NCI-H1694 (cell line): ENCODE data around the gene SLIT3.
"Not testable (repeated sequence)": the region's sequence is repeated elsewhere in the genome, so short reads cannot be mapped to it uniquely, and the experiment has no call there.

ENCODE experiments used
- DNase-seq: peaks from one replicate; lab custom pipeline; 2025; lab: John Stamatoyannopoulos, UW

SLIT3 gene

DNA sequence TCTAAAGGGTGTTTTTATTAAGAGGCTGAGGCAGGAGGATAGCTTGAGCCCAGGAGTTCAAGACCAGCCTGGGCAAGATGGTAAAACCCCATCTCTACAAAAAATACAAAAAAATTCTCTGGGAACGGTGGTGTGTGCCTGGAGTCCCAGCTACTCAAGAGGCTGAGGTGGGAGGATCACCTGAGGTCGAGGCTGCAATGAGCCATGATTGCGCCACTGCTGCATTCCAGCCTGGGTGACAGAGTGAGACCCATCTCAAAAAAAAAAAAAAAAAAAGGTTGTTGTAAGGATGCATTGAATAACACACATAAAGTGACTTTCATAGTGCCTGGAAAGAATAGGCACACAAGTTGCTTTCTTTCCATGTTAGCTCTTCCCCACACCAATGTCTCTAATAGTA lies 662.1 kb downstream of the SLIT3 start:
- DNase-seq, result not testable (repeated sequence)

DNA sequence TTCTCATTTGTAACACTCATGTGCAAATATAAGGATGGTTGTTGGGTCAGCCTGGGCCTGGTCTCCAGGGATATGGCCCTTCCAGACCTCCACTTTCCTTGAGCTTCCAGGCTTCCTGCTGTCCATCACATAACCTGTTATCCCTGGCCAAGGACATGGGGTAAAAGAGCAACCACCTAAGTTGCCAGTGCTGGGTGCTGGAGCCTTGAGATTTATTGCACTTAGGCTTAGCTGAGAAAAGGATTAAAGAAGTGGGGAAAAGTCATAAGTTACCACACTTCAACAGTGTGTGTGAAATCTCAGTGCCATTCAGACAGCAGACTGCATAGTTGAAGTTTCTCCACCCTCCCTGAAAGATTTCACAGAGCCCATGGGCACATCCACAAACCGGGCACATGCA lies 663.1 kb downstream of the SLIT3 start:
- DNase-seq, result no peak

DNA sequence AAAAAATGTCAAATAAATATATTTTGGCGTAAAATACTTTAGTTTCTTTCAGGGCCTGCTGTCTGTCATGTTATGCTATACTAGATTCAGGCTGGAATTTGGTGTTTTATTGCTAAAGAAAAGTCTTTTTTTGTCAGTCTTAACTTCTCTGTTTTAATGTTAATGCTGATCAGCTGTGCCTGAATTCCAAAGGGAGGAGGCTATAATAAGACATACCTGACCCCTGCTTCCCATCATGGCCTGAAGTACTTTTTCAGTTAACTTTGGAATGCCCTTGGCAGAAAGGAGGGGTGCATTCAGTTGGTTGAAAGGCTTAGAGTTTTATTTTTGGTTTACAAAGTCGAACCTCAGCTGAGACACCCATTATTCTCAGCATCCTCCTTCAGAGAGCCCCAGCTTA lies 663.7 kb downstream of the SLIT3 start:
- no peak for DNase-seq

DNA sequence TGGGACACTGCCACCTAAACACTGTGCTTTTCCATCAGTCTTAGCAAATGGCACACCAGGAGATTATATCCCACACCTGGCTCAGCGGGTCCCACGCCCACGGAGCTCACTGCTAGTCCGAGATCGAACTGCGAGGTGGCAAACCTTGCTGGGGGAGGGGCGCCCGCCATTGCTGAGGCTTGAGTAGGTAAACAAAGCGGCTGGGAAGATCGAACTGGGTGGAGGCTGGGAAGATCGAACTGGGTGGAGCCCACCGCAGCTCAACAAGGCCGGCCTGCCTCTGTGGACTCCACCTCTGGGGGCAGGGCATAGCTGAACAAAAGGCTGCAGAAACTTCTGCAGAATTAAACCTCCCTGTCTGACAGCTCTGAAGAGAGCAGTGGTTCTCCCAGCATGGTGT lies 670.0 kb downstream of the SLIT3 start:
- DNase-seq, result not testable (repeated sequence)

DNA sequence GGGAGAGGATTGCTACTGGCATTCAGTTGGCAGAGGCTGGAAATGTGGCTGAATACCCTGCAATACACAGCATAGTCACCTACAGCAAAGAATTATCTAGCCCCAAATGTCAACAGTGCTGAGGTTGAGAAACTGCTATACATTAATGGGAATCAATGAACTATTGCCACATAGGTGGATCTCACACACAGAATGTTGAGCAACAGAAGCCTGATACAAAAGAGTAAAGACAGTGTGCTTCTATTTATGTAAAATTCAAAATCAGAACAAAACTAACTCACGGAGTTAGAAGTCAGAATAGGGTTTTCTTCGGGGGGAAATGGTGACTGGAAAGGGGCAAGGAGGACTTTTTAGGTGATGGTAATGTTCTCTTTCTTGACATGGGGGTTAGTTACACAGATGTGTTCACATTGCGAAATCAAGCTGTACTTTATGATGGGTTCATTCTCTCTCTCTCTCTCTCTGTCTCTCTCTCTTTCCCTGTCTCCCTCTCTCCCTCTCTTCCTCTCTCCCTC lies 676.0 kb downstream of the SLIT3 start:
- no peak for DNase-seq

DNA sequence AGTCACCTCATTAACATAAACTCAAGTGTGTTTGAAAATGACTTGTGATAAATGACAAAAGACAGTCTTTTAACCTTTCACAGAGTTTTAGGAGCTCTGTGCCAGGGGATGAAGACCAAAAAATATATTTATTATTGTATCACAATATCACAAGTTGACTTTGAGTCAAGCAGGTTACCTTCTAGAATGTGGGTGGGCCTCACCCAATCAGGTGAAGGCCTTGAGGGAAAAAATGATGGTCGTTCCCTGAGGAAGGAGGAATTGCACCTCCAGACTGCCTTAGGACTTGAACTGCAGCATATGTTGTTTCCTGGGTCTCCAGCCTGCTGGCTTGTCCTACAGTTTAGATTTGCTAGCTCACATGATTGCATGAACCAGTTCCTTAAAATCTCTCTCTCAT lies 680.1 kb downstream of the SLIT3 start:
- DNase-seq, result no peak

DNA sequence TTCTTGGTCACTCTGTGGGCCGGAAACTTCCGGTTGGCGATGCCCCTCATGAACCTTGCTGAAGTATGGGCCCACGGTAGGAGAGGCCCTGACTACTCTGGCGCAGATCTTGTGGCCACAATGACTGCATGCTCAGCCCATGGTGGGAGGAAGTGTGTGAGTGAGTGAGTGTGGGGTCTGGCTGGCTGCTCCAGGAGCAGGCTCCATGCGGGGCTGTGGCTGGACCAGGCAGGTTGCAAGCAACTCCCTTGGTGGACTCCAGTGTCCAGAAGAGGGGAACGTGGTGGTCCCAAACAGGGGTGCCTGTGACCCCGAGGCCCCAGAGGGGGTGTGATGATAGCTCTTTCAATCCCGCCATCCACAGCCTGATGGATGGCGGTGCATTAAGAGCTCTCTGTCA lies 686.3 kb downstream of the SLIT3 start:
- DNase-seq, result no peak

DNA sequence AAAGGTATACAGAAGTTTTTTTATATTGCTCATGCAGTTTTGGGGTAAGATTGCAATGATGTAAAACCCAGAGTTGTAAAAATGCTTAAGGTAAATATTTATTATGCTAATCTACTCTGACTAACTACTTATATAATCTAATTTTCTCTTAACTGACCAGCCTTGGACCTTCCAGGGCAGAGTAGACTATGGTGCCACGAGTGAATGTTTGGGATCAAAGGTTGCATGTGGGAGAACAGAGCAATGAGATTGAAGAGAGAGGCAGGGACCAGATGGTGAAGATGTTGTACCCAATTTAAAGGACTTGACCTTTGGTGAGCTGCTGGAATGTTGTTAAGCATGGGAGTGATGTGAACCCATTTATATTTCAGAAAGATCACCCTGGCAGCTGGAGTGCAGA lies 686.9 kb downstream of the SLIT3 start:
- DNase-seq, result no peak

DNA sequence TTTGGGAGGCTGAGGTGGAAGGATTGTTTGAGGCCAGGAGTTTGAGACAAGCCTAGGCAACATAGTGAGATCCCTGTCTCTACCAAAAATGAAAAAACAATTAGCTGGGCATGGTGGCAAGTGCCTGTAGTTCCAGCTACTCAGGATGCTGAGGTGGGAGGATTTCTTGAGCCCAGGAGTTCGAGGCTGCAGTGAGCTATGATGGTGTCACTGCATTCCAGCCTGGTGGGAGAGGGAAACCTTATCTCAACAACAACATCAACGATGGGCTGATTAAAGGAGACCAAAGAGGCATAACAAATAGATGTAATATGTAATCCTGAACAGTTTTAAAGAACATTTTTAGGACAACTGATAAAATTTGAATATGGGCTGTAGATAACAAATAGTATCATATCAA lies 687.5 kb downstream of the SLIT3 start:
- no peak for DNase-seq

DNA sequence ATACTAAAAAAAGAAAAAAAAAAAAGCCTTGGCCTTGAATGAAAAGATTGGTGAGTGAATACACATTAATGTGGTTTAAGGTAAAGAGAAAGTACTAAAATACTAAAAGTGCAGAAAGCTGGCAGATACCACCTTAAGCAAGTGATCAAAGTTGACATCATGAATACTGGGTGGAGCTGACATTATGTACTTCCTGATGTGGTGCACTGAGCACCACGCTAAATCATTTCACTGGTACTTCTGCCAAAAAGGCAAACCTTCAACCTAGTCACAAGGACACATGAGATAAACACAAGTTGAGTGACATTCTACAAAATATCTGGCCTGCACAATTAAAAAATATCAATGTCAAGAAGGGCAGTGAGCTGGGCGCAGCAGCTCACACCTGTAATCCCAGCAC lies 687.9 kb downstream of the SLIT3 start:
- no peak for DNase-seq

DNA sequence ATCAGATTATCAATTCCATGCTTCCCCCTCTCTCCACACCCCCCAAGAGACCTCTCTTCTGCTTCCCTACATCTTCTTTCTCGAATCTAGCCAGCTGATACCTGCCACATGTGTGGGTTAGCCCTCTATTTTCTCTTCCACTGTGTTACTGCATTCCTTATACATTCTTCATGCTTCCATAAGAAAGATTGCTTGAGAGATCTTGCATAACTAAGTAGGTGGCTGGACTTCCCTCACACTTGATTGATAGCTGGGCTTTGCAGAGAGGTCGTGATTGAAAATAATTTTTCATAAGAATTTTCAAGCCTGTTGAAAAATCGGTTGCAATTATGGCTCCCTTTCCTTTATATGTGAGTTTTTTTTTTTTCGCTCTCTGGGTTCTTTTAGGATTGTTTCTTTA lies 688.8 kb downstream of the SLIT3 start:
- DNase-seq, result no peak
